GM19193 (cell line): ENCODE data around the gene LEF1.

Experiments used
- POLR2A ChIP-seq: IDR thresholded peaks from 4 replicates; pipeline ENCODE4 v1.6.1; 2011; ENCODE audit not compliant: insufficient read depth, insufficient read length; ENCODE audit errors: extremely low read depth

The LEF1 gene

GRCh38 chr4:108054025-108054638 is 114.6 kb downstream of the LEF1 start:
- no peak for TF ChIP-seq POLR2A

GRCh38 chr4:108053251-108053711 is 115.5 kb downstream of the LEF1 start:
- no peak for TF ChIP-seq POLR2A

- no peak for TF ChIP-seq POLR2A
These were observed 116.1 kb downstream of the LEF1 start for GRCh38 chr4:108052558-108053120.

GRCh38 chr4:108051343-108051742 is 117.4 kb downstream of the LEF1 start:
- TF ChIP-seq POLR2A = no peak

GRCh38 chr4:108049406-108049805 is 119.3 kb downstream of the LEF1 start:
- no peak for TF ChIP-seq POLR2A

- no peak for TF ChIP-seq POLR2A
These were observed 119.7 kb downstream of the LEF1 start for GRCh38 chr4:108048997-108049396.

GRCh38 chr4:108048157-108048556 is 120.6 kb downstream of the LEF1 start:
- TF ChIP-seq POLR2A = no peak

GRCh38 chr4:108047199-108047598 is 121.5 kb downstream of the LEF1 start:
- TF ChIP-seq POLR2A = no peak

- no peak for TF ChIP-seq POLR2A
These were observed 123.1 kb downstream of the LEF1 start for GRCh38 chr4:108045687-108046024.

- no peak for TF ChIP-seq POLR2A
These were observed 123.6 kb downstream of the LEF1 start for GRCh38 chr4:108044951-108045686.

- TF ChIP-seq POLR2A = no peak
These were observed 125.2 kb downstream of the LEF1 start for GRCh38 chr4:108043526-108043925.

GRCh38 chr4:108042927-108043326 is 125.8 kb downstream of the LEF1 start:
- no peak for TF ChIP-seq POLR2A

- no peak for TF ChIP-seq POLR2A
These were observed 130.8 kb downstream of the LEF1 start for GRCh38 chr4:108037884-108038283.

GRCh38 chr4:108036213-108036612 is 132.5 kb downstream of the LEF1 start:
- no peak for TF ChIP-seq POLR2A

- no peak for TF ChIP-seq POLR2A
These were observed 133.0 kb downstream of the LEF1 start for GRCh38 chr4:108035691-108036090.

- TF ChIP-seq POLR2A = no peak
These were observed 134.2 kb downstream of the LEF1 start for GRCh38 chr4:108034565-108034964.
